Measurements from ENCODE around the gene RAB3C. TPM values are rescaled to one million over a fixed set of nuclear protein-coding genes. Genes with fewer than 3 reads are reported as not detected.

RAB3C gene
- total RNA-seq, 1 experiment from 2014 or later: not detected

DNA sequence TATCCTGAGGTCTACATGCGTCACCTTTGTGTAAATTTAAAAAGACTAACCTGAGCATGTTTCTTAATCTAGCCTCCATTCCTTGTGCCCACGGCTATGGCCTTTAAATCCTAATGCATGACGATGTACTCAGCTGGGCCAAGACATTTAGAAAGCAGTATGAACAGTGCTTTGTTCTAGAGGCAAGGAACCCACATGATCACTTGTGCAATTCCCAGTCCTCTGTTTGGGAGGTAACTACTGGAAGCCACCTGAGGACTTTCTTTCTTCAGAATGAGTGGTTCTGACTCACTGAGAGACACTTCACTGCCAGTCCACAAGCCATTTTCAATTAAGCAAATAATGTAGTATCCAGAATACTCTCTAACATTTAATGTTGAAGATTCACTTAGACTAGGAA, 181.3 kb downstream of the RAB3C start:
- H3K27ac ChIP-seq: no peak overlapping the region
- DNase-seq (ENCODE audit: low read depth in 1 of 2, low spot score in 2 of 2): no peak
- no peaks in the 10 kb centered on the region for H3K9me3 ChIP-seq (replicated peaks)
- no peaks in the 10 kb centered on the region for H3K4me1 ChIP-seq (replicated peaks)
- H3K36me3 ChIP-seq: no peaks in the 10 kb centered on the region
- 0 out of 2 replicates have a peak, but pooled peaks cover 2% of the 10 kb centered on the region for H3K27me3 ChIP-seq (replicated peaks)
- H3K4me3 ChIP-seq: no peak overlapping the region

DNA sequence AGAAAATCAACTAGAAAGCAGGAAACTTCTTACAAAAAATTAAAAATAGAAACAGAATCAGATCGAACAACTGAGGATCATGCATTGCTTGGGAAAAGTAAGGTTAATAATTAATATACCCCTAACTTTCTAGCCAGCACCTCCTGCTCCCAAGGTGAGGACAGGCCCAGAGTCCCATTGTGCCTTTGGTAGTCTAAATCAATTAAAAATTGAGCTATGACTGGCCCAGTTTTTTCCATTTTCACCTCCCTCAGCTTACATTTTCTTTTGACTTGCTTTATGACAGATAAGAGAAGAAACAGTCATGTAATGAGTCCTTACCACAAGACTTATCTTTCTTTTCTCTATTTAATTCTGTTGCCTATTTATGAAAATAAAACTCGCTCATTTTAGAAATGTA, 182.2 kb downstream of the RAB3C start:
- no peaks in the 10 kb centered on the region for H3K9me3 ChIP-seq (replicated peaks)
- 0 out of 2 replicates have a peak, but pooled peaks cover 5% of the 10 kb centered on the region for H3K27me3 ChIP-seq (replicated peaks)
- H3K36me3 ChIP-seq: no peaks in the 10 kb centered on the region
- no peak for DNase-seq (ENCODE audit: low read depth in 1 of 2, low spot score in 2 of 2)
- no peaks in the 10 kb centered on the region for H3K4me1 ChIP-seq (replicated peaks)
- H3K4me3 ChIP-seq: no peak overlapping the region
- H3K27ac ChIP-seq: no peak overlapping the region

DNA sequence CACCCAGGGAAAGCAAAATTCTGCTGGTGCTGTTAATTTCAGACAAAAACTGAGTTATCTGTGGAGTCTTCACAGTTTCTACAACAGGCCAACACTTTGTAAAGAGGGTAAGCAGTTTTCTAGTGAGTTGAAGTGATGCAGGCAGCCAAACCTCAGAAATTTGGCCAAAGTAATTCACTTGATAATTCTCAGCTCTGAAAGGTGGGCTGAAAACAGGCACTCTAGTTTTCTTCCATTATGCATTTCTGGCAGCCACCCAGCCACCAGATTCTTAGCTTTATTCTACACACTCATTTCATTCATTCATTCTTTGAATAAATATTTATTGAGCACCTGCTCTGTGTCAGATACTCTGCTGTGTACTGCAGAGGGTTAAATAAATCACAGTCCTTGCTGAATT, 184.2 kb downstream of the RAB3C start:
- Histone ChIP-seq H3K27ac (no peak overlapping the region), H3K4me3 (no peak overlapping the region), H3K4me1 (replicated peaks) (no peaks in the 10 kb centered on the region), H3K36me3 (no peaks in the 10 kb centered on the region), H3K27me3 (replicated peaks) (0 out of 2 replicates have a peak, but pooled peaks cover 5% of the 10 kb centered on the region), H3K9me3 (replicated peaks) (no peaks in the 10 kb centered on the region)
- DNase-seq (ENCODE audit: low read depth in 1 of 2, low spot score in 2 of 2): no peak

DNA sequence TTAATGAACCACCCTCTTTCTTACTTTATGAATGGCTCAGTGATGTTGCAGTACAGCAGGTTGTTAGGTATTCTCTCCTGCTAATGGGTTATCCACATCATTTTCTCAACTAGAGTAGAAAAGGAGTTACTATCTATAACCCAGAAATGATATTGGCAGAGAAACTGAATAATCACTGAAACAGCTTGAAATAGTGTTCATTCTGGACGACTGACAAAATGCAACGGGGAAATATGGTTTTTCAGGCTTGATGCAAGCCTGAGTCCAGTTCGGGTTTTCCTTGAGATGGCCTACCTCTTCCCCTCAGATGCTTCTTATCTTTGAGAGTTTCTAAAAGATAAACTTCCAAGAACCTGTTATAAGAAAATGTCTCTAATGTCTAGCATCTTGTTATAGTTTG, 187.3 kb downstream of the RAB3C start:
- DNase-seq (ENCODE audit: low read depth in 1 of 2, low spot score in 2 of 2): no peak
- Histone ChIP-seq H3K27ac (no peak overlapping the region), H3K36me3 (no peaks in the 10 kb centered on the region), H3K4me1 (replicated peaks) (no peaks in the 10 kb centered on the region), H3K4me3 (no peak overlapping the region), H3K27me3 (replicated peaks) (0 out of 2 replicates have a peak, but pooled peaks cover 3% of the 10 kb centered on the region), H3K9me3 (replicated peaks) (no peaks in the 10 kb centered on the region)

DNA sequence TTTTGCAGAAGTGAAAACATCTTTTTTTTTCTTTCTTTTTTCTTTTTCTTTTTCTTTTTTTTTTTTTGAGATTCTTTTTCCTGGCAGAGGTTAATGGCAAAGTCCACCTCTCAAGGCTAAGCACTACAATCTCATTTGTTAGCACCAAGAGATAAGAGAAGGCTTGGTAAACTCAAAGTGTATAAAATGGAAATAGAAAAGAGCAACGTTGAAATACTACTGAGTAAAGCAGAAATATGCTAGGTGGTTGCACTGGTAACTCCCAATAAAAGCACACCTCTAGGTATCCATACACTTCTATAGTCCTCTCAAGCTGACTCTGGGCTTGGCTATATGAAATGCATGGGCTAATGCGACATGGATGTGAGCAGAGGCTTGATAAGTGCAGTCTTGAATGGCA, 188.9 kb downstream of the RAB3C start:
- H3K4me3 ChIP-seq: no peak overlapping the region
- 0 out of 2 replicates have a peak, but pooled peaks cover 3% of the 10 kb centered on the region for H3K27me3 ChIP-seq (replicated peaks)
- no peak for DNase-seq (ENCODE audit: low read depth in 1 of 2, low spot score in 2 of 2)
- H3K9me3 ChIP-seq (replicated peaks): no peaks in the 10 kb centered on the region
- no peak overlapping the region for H3K27ac ChIP-seq
- no peaks in the 10 kb centered on the region for H3K36me3 ChIP-seq
- H3K4me1 ChIP-seq (replicated peaks): no peaks in the 10 kb centered on the region

DNA sequence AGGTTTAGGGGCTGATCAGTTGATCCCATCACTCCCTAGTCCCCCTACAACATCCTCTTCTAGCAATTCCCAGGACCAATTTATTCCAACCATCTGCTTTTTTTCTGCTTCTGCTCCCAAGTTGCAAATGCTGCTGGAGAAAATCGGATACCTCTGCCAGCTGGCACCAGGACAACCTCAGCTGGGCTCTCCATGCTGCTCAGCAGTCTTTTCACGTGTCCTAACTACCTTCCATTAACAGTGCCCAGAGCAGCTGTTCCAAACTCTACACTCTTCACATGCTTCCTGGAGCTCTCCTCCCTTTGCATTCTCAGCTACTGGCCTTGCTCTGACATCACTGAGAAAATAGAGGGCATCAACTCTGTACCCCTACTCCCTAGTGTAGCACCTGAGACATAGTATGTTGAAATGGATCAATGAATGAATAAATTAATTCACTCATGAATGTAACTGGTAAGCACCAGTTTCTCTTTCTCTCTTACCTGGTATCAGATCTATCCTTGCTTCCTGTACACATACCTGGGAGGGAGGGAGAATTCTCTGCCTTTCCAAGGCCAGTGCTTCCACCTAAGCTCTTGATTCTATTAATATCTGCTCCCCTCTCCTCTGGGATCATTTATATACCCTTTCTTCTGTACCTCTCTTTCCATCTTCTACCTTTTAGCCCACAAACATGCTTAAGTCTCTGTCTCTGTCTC, 191.0 kb downstream of the RAB3C start:
- Histone ChIP-seq H3K4me1 (replicated peaks) (no peaks in the 10 kb centered on the region), H3K27ac (no peak overlapping the region), H3K36me3 (no peaks in the 10 kb centered on the region), H3K4me3 (no peak overlapping the region), H3K27me3 (replicated peaks) (0 out of 2 replicates have a peak, but pooled peaks cover 3% of the 10 kb centered on the region), H3K9me3 (replicated peaks) (no peaks in the 10 kb centered on the region)
- DNase-seq (ENCODE audit: low read depth in 1 of 2, low spot score in 2 of 2): no peak

DNA sequence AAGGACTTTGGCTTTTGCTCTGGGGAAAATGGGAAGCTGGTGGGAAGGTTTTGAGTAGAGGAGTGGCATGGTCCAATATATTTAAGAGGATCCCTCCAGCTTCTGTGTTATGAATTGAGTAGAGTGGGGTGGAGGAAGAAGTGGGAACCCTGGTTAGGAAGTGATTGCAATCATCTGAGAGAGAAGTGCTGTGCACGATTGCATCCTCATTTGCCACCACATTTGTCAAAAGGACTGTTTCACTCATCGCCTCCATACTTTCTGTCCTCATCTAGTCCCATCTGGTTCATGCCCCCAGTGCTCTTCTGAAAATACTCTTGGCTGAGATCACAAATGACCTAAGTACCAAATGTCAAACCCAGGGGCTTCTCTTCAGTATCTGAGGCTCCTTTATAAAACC, 192.1 kb downstream of the RAB3C start:
- no peaks in the 10 kb centered on the region for H3K4me1 ChIP-seq (replicated peaks)
- H3K9me3 ChIP-seq (replicated peaks): no peaks in the 10 kb centered on the region
- H3K36me3 ChIP-seq: no peaks in the 10 kb centered on the region
- H3K27me3 ChIP-seq (replicated peaks): no peaks in the 10 kb centered on the region
- DNase-seq (ENCODE audit: low read depth in 1 of 2, low spot score in 2 of 2): no peak
- no peak overlapping the region for H3K27ac ChIP-seq
- H3K4me3 ChIP-seq: no peak overlapping the region

DNA sequence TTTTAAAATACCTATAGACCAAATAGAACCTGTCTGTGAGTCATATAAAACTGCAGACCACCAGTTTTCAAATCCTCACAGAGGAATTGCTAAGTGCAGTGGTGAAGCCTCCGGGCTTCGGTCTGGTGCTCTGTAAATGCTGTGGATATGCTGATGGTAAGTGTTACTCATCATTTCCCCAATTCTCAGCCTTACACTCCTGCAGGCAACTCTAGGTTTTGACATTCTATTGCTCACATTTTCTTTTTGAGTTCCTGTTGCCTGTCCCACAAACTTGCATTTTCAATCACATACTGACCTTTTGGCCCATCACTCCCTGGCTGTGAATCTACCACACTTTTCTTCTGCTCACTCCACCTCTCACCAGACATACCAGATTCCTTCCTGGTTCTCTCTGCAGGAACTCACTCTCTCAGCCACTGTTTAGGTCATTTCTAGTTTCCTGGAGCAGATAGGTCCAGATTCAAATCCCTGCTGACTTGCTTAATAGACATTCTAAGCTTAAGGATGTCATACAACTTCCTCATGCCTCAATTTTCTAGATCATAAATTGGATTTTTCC, 192.9 kb downstream of the RAB3C start:
- DNase-seq (ENCODE audit: low read depth in 1 of 2, low spot score in 2 of 2): no peak

DNA sequence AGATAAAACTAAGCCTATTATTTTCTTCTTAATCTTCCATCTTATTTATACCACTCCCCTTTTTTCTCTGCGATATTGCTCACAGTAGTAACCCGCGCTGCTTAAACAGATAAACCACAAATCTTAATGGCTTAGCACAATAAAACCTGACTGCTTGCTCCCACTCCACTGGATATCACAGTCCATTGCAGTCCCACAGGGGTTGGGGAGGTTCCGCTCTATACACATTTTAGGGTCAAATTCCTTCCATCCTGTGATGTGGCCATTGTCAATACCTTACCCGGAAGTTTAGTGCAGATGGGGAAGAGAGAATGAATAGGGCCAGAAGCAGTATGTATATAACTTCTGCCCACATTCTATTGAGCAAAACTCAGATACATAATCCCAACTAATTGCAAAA, 193.7 kb downstream of the RAB3C start:
- Histone ChIP-seq H3K27me3 (replicated peaks) (no peaks in the 10 kb centered on the region), H3K9me3 (replicated peaks) (no peaks in the 10 kb centered on the region), H3K4me1 (replicated peaks) (no peaks in the 10 kb centered on the region), H3K36me3 (no peaks in the 10 kb centered on the region), H3K4me3 (no peak overlapping the region), H3K27ac (no peak overlapping the region)
- no peak for DNase-seq (ENCODE audit: low read depth in 1 of 2, low spot score in 2 of 2)

More for the DNA sequence above, 192.9 kb downstream of the RAB3C start:
- Histone ChIP-seq H3K9me3 (replicated peaks) (no peaks in the 10 kb centered on the region), H3K4me3 (no peak overlapping the region), H3K27ac (no peak overlapping the region), H3K4me1 (replicated peaks) (no peaks in the 10 kb centered on the region), H3K27me3 (replicated peaks) (no peaks in the 10 kb centered on the region), H3K36me3 (no peaks in the 10 kb centered on the region)

DNA sequence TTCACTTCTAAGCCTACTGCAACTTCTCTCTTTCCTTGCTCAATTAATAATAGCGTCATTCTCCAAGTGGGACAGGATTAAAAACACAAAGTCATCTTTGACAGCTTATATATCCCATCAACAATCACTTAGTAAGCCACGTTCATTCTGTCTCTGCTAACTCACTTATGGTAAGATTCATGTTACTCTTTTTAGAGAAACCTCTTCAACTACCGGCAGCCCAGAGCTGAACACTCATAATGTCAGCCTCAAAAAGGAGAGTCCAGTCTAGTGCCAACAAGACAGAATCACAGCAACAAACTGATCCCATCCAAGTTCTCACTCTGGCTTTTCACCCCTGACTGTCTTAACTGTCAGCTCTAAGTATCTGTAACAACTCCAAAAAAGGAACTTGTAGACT, 196.0 kb downstream of the RAB3C start:
- H3K4me3 ChIP-seq: no peak overlapping the region
- H3K27me3 ChIP-seq (replicated peaks): peaks cover 3% of the 10 kb centered on the region; the same call in 1 of the 2 replicates
- DNase-seq (ENCODE audit: low read depth in 1 of 2, low spot score in 2 of 2): no peak
- H3K9me3 ChIP-seq (replicated peaks): no peaks in the 10 kb centered on the region
- no peaks in the 10 kb centered on the region for H3K4me1 ChIP-seq (replicated peaks)
- H3K36me3 ChIP-seq: no peaks in the 10 kb centered on the region
- H3K27ac ChIP-seq: no peak overlapping the region

DNA sequence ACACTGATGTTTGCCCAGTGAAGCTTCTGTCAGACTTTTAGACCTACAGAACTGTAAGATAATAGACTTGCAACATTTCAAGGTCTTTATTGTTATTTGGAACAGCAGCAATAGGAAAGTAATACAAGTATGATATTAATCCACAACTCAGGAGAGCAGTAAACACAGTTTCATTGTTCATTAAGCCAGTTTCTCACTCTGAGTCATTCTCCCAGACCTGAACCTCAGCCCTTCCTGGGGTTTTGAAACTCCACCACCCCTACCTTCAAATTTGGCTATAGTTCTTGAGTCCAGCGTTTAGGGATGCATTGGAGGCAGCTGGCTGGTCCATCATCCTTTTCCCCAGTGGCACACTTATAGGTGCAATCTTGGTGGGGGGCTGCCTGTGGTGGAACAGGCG, 203.2 kb downstream of the RAB3C start:
- Histone ChIP-seq H3K27ac (no peak overlapping the region), H3K4me3 (no peak overlapping the region)

DNA sequence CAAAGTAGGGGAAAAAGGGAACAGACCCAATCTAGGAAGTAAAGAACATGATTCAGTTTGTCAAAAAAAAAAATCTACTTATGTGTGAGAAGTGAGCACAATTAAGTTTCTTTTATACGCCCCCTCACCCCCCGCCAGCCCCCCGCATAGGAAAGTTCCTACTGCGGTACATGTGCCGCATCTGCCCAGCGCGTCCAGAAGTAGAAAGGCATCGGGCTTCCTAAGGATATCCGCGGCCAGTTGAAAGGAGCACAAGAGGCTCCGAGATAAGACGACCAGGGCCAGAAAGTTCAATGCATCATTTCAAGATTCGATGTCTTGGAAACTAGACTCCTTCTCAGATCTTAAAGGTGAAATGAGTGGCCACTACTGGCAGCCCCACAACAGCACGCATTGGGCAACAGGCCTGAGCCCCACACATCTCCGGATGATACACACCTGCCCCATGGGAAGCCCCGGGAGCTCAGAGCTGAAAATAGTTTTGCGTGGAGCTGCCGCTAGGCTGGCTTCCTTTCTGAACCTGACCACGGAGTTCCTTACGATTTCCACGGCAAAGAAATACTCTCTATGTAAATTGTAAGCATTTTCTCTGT, 203.9 kb downstream of the RAB3C start:
- peaks cover 10% of the 10 kb centered on the region; the same call in 1 of the 2 replicates for H3K27me3 ChIP-seq (replicated peaks)
- DNase-seq (ENCODE audit: low read depth in 1 of 2, low spot score in 2 of 2): no peak
- H3K27ac ChIP-seq: no peak overlapping the region

More for the DNA sequence above, 203.2 kb downstream of the RAB3C start:
- H3K36me3 ChIP-seq: no peaks in the 10 kb centered on the region
- H3K9me3 ChIP-seq (replicated peaks): no peaks in the 10 kb centered on the region
- H3K27me3 ChIP-seq (replicated peaks): peaks cover 10% of the 10 kb centered on the region; the same call in 1 of the 2 replicates
- H3K4me1 ChIP-seq (replicated peaks): no peaks in the 10 kb centered on the region
- DNase-seq (ENCODE audit: low read depth in 1 of 2, low spot score in 2 of 2): no peak

DNA sequence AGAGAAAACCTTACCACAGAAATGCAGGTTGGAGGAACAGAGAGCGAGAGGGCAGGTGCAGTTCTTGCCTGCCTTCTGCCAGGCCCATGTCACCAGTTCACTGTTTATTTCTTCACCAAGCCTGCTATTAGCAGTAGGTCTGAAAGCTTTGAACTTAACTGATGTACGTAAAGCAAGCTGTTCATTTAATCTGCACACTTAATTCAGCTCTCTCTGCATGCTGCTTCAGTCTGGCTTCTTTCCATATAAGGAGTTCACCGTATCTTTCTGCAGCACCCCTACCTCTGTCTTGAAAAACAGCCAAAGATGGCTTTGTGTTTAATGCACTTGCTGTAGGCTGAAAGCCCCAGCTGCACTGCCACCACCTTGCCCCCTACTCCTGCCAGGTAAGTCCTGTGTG, 205.1 kb downstream of the RAB3C start:
- Histone ChIP-seq H3K27ac (no peak overlapping the region), H3K4me1 (replicated peaks) (no peaks in the 10 kb centered on the region), H3K9me3 (replicated peaks) (no peaks in the 10 kb centered on the region), H3K4me3 (no peak overlapping the region), H3K36me3 (no peaks in the 10 kb centered on the region), H3K27me3 (replicated peaks) (peaks cover 10% of the 10 kb centered on the region; the same call in 1 of the 2 replicates)
- no peak for DNase-seq (ENCODE audit: low read depth in 1 of 2, low spot score in 2 of 2)

More for the DNA sequence above, 203.9 kb downstream of the RAB3C start:
- Histone ChIP-seq H3K36me3 (no peaks in the 10 kb centered on the region), H3K4me3 (no peak overlapping the region), H3K4me1 (replicated peaks) (no peaks in the 10 kb centered on the region), H3K9me3 (replicated peaks) (no peaks in the 10 kb centered on the region)
